ENCODE results near the gene KLF18.

- TF ChIP-seq, protein P1, sequence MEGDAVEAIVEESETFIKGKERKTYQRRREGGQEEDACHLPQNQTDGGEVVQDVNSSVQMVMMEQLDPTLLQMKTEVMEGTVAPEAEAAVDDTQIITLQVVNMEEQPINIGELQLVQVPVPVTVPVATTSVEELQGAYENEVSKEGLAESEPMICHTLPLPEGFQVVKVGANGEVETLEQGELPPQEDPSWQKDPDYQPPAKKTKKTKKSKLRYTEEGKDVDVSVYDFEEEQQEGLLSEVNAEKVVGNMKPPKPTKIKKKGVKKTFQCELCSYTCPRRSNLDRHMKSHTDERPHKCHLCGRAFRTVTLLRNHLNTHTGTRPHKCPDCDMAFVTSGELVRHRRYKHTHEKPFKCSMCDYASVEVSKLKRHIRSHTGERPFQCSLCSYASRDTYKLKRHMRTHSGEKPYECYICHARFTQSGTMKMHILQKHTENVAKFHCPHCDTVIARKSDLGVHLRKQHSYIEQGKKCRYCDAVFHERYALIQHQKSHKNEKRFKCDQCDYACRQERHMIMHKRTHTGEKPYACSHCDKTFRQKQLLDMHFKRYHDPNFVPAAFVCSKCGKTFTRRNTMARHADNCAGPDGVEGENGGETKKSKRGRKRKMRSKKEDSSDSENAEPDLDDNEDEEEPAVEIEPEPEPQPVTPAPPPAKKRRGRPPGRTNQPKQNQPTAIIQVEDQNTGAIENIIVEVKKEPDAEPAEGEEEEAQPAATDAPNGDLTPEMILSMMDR (conservative IDR thresholded peaks at IDR 0.05; ENCODE audit: low read depth, low read length): no peak
- TF ChIP-seq EZH2phosphoT487 (IDR thresholded peaks at IDR 0.05; ENCODE audit: borderline replicate concordance, low read length): no peak
- TF ChIP-seq EZH2 (IDR thresholded peaks at IDR 0.05; ENCODE audit: low read length, unreplicated experiment): no peak
Measured at GRCh38 chr1:44135886-44136285, 5.5 kb downstream of the KLF18 start.
